Cardiac fibroblast (primary cell): ENCODE results near the gene PNRC1.

ENCODE experiments used
- DNase-seq, 2 donors: peaks; one replicate each; pipeline versions ENCODE4 v3.0.0 to v3.0.0-alpha.2; 2010; ENCODE audit warnings: low read depth in 2 of 2
- H3K4me3 ChIP-seq, 2 donors: replicated peaks in 1 of 2; 1 replicate in 1 of 2; 2 replicates in 1 of 2; pipeline ENCODE4 v1.5.1; 2011; ENCODE audit warnings: low read depth in 2 of 2, low read length in 2 of 2, mild to moderate bottlenecking in 2 of 2, moderate library complexity in 1 of 2
- TF ChIP-seq, protein P1 (sequence below): IDR thresholded peaks from one replicate; pipeline ENCODE4 v1.5.1; 2011; ENCODE audit warnings: low read depth, mild to moderate bottlenecking, low read length, inconsistent platforms

The PNRC1 gene

DNA sequence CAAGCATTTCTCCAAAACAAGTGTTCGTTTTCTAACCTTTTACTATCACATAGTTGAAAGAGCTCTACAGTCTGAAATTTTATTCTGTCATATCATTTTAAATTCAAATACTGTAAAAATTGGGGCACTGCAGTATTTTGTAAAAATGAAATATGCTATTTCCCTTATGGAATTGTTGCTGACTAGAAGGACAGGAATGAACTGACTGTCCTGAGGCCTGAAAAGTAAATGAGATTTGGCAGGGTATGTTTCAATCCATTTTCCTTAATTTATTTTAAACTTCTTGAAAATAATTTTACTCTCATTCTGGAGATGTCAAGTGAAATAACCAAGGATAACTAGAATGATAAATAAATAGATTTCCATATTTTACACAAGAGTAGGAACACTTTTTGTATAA is 11.9 kb upstream of the PNRC1 start:
- H3K4me3 ChIP-seq: no peak overlapping the region
- TF ChIP-seq, protein P1, sequence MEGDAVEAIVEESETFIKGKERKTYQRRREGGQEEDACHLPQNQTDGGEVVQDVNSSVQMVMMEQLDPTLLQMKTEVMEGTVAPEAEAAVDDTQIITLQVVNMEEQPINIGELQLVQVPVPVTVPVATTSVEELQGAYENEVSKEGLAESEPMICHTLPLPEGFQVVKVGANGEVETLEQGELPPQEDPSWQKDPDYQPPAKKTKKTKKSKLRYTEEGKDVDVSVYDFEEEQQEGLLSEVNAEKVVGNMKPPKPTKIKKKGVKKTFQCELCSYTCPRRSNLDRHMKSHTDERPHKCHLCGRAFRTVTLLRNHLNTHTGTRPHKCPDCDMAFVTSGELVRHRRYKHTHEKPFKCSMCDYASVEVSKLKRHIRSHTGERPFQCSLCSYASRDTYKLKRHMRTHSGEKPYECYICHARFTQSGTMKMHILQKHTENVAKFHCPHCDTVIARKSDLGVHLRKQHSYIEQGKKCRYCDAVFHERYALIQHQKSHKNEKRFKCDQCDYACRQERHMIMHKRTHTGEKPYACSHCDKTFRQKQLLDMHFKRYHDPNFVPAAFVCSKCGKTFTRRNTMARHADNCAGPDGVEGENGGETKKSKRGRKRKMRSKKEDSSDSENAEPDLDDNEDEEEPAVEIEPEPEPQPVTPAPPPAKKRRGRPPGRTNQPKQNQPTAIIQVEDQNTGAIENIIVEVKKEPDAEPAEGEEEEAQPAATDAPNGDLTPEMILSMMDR: no peak
- no peak for DNase-seq

DNA sequence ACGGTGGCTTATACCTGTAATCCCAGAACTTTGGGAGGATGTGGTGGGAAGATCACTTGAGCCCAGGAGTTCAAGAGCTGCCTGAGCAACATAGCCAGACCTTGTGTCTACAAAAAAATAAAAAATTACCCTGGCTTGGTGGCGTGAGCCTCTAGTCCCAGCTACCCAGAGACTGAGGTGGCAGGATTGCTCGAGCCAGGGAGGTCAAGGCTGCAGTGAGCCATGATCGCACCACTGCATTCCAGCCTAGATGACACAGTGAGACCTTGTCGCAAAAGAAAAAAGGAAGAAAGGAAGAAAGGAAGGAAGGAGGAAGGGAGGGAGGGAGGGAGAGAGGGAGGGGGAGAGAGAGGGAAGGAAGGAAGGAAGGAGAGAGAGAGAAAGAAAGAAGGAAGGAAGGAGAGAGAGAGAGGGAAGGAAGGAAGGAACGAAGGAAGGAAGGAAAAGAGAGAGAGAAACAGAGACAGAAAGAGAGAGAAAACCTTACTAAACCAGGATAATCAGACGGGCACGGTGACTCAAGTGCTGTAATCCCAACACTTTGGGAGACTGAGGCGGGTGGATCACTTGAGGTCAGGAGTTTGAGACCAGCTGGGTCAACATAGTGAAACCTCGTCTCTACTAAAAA is 10.9 kb upstream of the PNRC1 start:
- TF ChIP-seq, protein P1: no peak
- H3K4me3 ChIP-seq: no peak overlapping the region
- DNase-seq: no peak

DNA sequence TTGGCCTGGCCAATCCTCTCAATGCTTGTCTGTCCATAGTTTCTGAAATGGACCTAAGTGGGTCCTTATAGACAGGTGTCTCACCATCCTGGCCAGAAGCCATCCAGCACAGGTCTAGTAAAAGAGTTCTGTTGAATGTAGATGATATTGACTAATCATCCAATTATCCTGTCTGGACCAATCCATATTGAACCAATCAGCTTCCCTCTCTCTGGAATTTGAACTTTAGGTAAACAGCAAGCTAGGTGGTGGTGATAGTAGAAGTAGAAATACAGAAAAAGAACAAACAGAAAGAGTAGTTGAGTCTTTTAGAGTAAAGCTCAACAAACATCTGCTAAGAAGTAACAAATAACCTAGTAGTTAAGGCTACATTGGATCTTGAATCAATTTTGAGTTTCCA is 9.5 kb upstream of the PNRC1 start:
- no peak for DNase-seq
- TF ChIP-seq, protein P1: no peak
- no peak overlapping the region for H3K4me3 ChIP-seq

DNA sequence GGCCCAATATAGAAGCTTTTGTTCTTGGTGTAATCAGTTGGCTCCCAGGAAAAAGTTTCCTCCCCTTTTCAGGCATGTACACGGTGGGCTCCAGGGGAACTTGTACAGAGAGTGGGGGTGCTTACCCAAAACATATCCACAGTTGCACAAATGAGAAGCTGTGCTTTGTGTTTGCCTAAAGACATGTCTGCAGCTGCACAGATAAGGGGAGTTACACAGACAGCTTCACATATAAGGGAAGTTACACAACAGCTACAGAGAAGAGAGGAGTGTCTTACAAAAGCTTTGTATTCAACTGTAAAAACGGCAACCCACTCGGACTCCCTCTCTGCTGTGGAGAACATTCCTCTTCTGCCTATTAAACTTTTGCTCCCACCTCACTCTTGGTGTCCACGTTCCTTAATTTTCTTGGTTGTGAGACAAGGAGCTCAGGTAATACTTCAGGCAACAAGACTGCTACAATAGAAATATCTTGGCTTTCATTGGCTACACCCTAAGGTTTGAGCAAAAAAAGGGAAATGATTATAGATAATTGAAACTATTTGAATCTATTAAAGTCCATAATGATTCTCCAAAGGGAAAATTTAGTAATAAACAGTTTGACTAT is 7.4 kb upstream of the PNRC1 start:
- H3K4me3 ChIP-seq: no peak overlapping the region
- TF ChIP-seq, protein P1: no peak
- peak; percentile 58 to 89 for DNase-seq

DNA sequence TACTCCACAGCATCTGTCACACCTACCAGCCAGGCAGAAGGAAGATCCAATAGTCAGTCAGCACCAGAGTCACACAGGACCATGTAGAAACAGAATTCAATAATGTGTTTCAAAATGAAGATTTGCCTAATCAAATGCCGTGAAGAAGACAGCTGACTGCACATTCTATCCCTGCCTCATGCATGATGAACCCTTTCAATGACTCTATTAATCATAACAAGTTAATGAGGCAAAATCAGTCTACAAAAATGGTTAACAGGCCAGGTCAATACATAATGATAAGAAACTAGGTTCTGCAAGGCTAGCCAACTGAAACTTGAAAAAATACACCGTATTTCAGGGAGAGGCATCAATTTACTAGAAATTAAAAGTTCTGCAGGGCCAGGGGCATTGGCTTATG is 6.7 kb upstream of the PNRC1 start:
- no peak overlapping the region for H3K4me3 ChIP-seq
- DNase-seq: no peak
- TF ChIP-seq, protein P1: no peak

DNA sequence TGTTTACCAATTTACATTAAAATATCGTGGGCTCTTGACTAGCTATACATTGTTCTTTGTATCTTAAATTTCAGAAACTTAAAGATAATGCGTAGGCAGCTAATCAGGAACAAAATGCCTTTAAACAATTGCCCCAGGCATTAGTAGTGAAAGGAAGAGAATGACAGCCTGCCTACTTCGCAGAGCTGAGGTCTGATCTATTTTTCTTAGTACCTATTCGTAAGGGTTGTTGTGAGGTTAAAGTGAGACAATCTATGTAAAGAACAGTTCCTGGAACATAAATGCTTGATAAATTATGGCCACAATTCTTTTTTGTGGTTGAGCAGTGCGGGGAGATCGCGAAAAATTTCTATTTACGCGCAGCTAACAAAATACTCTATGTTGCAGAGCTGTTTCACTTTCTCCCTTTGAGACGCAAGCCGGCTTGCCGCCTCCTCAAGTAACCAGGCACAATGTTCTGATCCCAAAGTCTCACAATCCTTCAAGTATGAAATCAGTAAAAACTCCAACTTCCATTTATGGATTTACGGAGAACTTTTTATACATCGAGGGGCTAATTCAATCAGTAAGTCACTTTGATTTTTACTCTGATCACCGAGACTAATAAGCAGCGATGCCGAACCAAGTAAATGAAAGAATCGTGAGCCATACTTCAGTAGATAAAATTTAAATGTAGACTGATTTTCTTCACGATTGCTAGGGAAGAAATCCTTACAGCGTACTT is 878 bp upstream of the PNRC1 start:
- peak; percentile 83 to 84 for DNase-seq
- peak overlapping the region; percentile 98 to 99 for H3K4me3 ChIP-seq
- TF ChIP-seq, protein P1: no peak
